Mesothelial cell of epicardium (in vitro differentiated cells): Measurements from ENCODE around the gene PLAAT3. TPM values are rescaled to one million over a fixed set of nuclear protein-coding genes. Genes with fewer than 3 reads are reported as not detected.

Experiments
- DNase-seq, 2 experiments: peaks; one replicate each; pipeline ENCODE4 v3.0.0; 2021; ENCODE audit warnings: low spot score in 2 of 2; ENCODE audit not compliant: unreplicated experiment in 2 of 2
- H3K27ac Mint-ChIP-seq: 2 replicates; pipeline ENCODE4 v1.8.0; 2021; ENCODE audit warnings: mixed read lengths
- H3K27me3 Mint-ChIP-seq: 2 replicates; pipeline ENCODE4 v1.8.0; 2021; ENCODE audit warnings: low read depth, mixed read lengths
- H3K36me3 Mint-ChIP-seq: 2 replicates; pipeline ENCODE4 v1.8.0; 2021; ENCODE audit warnings: mixed read lengths
- H3K4me1 Mint-ChIP-seq: 2 replicates; pipeline ENCODE4 v1.8.0; 2021; ENCODE audit warnings: mixed read lengths
- H3K4me3 Mint-ChIP-seq: 2 replicates; pipeline ENCODE4 v1.8.0; 2021; ENCODE audit warnings: mild to moderate bottlenecking, moderate library complexity, mixed read lengths
- H3K9me3 Mint-ChIP-seq: 2 replicates; pipeline ENCODE4 v1.8.0; 2021; ENCODE audit warnings: mixed read lengths
- CTCF ChIP-seq: fragments of 200-600 bp; sonication (generic); IDR thresholded peaks from one replicate; pipeline ENCODE4 v1.5.0; 2021; ENCODE audit warnings: antibody characterized with exemption; ENCODE audit not compliant: unreplicated experiment
- total RNA-seq: library from RNA; stranded (reverse); gene quantifications from 3 replicates; pipeline ENCODE4 v1.2.1, GENCODE V29; 2021

The PLAAT3 gene
- total RNA-seq, 1 donor from 2014 or later = 1.5 TPM

- Mint-ChIP-seq H3K9me3 (no peaks in the 10 kb centered on the region), H3K4me3 (no peak overlapping the region), H3K27ac (no peak overlapping the region), H3K27me3 (no peaks in the 10 kb centered on the region), H3K36me3 (no peaks in the 10 kb centered on the region), H3K4me1 (peaks cover 11% of the 10 kb centered on the region)
- TF ChIP-seq CTCF = no peak
- DNase-seq = no peak
Observed at GRCh38 chr11:63560506-63561180, 53.6 kb downstream of the PLAAT3 start.

GRCh38 chr11:63558459-63559157, 55.6 kb downstream of the PLAAT3 start:
- Mint-ChIP-seq H3K27me3 (no peaks in the 10 kb centered on the region), H3K27ac (no peak overlapping the region), H3K4me3 (no peak overlapping the region), H3K9me3 (no peaks in the 10 kb centered on the region), H3K36me3 (no peaks in the 10 kb centered on the region), H3K4me1 (peaks cover 12% of the 10 kb centered on the region)
- TF ChIP-seq CTCF = no peak
- DNase-seq = no peak

- Mint-ChIP-seq H3K4me3 (no peak overlapping the region), H3K27ac (no peak overlapping the region), H3K9me3 (no peaks in the 10 kb centered on the region), H3K36me3 (no peaks in the 10 kb centered on the region), H3K4me1 (peaks cover 12% of the 10 kb centered on the region), H3K27me3 (no peaks in the 10 kb centered on the region)
- TF ChIP-seq CTCF = no peak
- DNase-seq = no peak
Observed at GRCh38 chr11:63557570-63557969, 56.7 kb downstream of the PLAAT3 start.

- Mint-ChIP-seq H3K27me3 (no peaks in the 10 kb centered on the region), H3K4me1 (peaks cover 12% of the 10 kb centered on the region), H3K36me3 (no peaks in the 10 kb centered on the region), H3K9me3 (no peaks in the 10 kb centered on the region), H3K4me3 (no peak overlapping the region), H3K27ac (no peak overlapping the region)
- DNase-seq = no peak
- TF ChIP-seq CTCF = no peak
Observed at GRCh38 chr11:63556404-63557013, 57.7 kb downstream of the PLAAT3 start.

GRCh38 chr11:63554877-63555223, 59.4 kb downstream of the PLAAT3 start:
- no peak for TF ChIP-seq CTCF
- no peak overlapping the region for H3K27ac Mint-ChIP-seq
- no peak overlapping the region for H3K4me3 Mint-ChIP-seq
- H3K4me1 Mint-ChIP-seq = peaks cover 12% of the 10 kb centered on the region
- H3K9me3 Mint-ChIP-seq = no peaks in the 10 kb centered on the region
- no peaks in the 10 kb centered on the region for H3K27me3 Mint-ChIP-seq
- DNase-seq = no peak
- H3K36me3 Mint-ChIP-seq = no peaks in the 10 kb centered on the region
